Cardiac septum (tissue), 1 donor: ENCODE data around the gene NBPF3. TPM values are rescaled to one million over a fixed set of nuclear protein-coding genes. Genes with fewer than 3 reads are reported as not detected.

Experiments used
- DNase-seq: peaks from one replicate; pipeline ENCODE4 v3.0.0-alpha.2; 2020; ENCODE audit warnings: low spot score
- intact Hi-C: fragments of 100-400 bp; cut with DNase I; formaldehyde crosslinking; loops from one replicate; pipeline ENCODE4 v1.14.0; 2022
- total RNA-seq: library from RNA; stranded (reverse); fragmentation: NEBNext Ultra II Directional; extraction: Animal tissue kit (Norgen Biotek cat#: 25700); gene quantifications from one replicate; pipeline ENCODE4 v1.2.1, GENCODE V29; 2021
- donor health status: DM: no; HTN: no; CAD: no.

The NBPF3 gene
- total RNA-seq, 1 donor from 2014 or later, result 3.0 TPM

DNA sequence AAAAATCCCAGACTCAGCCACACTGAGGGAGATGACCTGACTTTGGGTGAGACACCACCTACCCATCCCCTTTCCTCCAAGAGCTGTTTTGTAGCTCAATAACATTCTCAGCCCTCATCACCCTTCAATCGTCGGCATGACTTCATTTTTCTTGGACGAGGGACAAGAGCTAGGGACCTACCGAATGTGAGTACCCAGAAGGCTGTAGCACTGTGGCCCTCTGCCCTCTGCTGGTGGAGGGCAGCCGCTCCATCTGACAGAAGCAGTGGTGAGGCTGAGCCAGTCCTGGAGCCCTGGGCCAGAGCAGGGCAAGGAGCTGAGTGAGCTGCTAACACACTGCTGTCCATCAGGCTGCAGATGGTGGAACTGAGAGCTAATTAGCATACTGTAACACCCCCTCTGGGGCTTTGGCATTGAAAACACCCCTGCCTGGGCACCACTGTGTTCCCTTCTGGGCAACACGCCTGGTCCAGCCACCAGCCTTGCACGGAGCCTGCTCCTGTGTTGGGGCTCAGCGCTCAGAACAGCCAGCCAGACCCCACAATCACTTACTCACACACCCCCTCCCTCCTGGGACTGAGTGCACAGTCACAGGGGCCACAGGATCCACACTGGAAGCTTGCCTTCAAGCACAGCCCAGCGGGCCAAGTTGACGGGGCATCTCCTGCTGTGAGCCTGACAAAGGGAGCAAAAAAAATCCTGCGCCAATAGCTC lies 51.0 kb downstream of the NBPF3 start:
- no peak for DNase-seq
- intact Hi-C loops, result no loop called here

DNA sequence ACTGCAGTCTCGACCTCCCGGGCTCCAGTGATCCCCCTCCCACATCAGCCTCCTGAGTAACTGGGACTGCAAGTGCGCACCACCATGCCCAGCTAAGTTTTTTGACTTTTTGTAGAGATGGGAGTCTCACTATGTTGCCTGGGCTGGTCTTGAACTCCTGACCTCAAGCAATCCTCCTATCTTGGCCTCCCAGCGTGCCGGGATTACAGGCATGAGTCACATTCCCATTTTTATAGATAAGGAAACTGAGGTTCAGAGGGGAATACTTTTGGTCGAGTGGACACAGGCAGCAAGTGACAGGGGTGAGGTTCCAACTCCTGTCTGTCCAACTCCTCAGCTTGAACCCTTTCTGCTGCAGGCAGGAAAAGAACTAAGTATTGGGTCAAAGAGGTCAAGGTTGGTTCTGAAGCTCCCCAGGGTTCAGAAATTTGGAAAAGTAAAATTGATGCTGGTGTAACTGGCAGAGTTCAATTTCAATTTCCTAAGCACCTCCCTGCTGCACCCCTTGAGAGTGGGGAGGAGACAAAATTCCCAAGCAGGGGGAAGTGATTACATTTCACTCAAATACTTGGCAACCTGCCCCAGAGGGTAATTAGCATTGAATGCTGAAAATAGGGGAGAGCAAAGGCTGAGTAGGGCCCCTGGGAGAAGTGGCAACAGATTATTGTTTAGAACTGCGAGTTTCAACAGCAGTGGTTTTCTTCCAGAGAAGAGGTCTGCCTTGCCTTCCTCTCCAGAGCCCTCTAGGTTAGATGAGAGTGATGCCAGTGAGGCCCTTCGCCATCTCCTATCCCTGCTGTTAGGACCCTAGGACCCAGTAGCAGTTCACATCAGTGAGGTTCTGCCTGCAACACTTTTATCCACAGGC lies 51.8 kb downstream of the NBPF3 start:
- intact Hi-C loops, result no loop called here

DNA sequence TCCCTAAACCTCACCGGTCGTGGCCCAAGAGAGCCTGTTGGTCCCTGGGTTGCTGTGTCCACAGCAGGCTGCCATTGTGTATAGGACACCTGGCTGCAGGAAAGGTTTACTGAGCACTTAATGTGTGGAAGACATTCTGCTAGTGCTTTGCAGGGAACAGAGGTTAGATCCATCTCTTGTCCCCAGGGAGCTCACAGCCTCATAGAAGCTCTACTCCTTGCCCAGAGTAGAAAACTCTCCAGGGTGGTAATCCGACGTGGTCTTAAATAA lies 52.4 kb downstream of the NBPF3 start:
- intact Hi-C loops, result no loop called here
- DNase-seq, result no peak

More for the DNA sequence above, 51.8 kb downstream of the NBPF3 start:
- no peak for DNase-seq

DNA sequence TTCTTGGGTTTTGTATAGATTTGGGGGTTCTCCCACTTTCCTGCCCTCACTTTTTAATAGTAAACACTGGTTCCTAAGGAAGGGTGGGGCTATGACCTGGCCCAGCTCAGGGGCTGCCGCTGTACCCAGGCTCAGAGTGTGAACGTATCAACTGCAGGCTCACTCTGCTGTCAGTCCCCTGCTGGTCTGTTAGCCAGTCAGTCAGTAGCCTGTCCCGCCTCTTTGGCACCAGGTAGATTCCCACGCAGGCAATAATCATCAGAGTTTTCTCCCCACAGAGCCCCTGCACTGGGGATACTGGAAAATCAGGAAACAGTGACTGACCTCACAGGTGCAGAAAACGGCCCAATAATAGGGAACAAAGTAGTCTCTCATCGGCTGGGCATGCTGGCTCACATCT lies 54.3 kb downstream of the NBPF3 start:
- DNase-seq, result peak; percentile 26
- intact Hi-C loops, result no loop called here

DNA sequence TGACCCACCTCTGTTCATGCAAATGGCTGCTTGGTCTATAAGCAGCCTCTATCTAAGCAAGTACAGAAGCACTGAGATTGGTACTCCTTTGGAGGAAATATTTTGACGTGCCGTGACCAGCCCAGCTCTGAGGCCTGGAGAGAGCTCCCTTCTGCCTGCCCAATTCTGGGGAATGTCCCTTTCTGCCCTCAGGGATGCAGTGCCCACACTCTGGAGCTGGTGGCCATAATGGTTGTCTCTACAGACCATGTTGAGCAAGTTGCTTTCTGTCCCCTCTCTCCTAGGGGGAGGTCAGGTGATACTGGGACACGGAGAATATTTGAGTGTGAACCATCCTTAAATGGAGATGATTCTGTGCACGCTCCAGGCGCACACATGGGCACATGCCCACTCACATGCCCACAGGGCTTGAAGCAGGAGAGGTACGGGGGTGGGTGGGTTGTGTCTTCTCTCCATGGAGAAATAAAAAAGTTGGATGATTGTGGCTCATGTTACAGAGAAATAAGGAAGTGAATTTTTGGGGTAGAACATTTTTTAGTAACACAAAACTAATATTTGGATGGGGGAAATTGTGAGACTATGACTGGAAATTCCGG lies 55.4 kb downstream of the NBPF3 start:
- DNase-seq, result peak; percentile 54
- intact Hi-C loops, result no loop called here

DNA sequence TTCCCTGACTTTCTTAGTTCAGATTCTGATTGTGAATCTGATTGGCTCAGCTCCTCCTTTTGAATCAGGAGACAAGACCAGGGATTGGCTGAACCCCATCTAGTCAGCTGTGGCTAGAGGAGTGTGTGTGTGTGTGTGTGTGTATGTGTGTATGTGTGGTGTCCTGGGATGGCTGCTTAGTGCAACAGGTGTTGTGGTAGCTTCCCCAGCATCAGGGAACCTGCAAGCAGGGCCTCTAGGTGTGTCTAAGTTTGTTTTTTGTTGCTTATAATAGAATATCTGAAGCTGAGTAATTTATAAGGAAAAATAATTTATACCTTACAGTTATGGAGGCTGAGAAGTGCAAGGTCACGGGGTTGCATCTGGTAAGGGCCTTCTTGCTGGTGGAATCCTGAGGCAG lies 56.1 kb downstream of the NBPF3 start:
- intact Hi-C loops, result no loop called here

DNA sequence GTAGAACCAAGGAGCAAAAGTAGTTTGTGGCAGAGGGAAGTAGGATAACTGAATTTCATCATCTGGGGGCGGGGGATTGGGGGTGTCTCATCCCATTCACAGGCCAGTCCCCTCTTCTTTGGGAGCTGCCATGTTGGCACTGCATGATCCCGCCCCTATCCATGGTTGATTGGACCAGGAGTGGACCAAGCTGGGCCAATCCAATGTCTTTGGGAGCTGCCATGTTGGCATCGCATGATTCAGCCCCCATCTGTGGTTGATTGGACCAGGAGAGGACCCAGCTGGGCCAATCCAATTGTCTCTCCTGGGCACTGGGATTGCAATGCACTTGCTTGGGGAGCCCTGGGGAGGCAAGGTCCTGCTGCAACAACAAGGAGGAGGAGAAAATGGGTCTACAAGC lies 56.9 kb downstream of the NBPF3 start:
- DNase-seq, result no peak
- intact Hi-C loops, result no loop called here

More for the DNA sequence above, 56.1 kb downstream of the NBPF3 start:
- DNase-seq, result no peak

DNA sequence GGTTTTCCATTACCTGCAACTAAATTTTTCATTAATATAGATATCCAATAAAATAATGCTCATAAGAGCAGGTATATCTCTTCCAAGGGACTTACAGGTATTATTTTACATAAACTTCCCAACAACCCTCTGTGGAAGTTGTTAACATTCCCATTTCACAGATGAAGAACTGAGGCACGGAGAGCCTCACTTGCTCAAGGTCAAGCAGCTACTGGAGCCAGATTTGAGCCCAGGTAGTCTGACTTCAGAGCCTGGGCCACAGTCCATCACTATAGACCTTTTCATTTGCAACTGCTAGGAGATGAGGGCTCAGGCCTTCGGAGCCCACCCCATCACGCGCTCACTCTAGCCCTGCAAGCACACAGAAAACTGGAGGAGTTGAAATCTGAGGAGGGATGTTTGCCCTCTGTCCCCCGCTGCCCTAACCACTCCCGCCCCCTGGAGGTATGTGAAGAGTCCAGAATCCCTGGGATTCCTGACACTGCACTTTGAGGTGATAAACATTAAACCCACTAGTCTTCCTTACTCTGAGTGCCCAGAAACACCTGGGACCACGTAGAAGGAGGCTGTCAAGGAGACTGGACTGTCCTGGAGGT lies 57.6 kb downstream of the NBPF3 start:
- intact Hi-C loops, result no loop called here
- DNase-seq, result peak; percentile 33

DNA sequence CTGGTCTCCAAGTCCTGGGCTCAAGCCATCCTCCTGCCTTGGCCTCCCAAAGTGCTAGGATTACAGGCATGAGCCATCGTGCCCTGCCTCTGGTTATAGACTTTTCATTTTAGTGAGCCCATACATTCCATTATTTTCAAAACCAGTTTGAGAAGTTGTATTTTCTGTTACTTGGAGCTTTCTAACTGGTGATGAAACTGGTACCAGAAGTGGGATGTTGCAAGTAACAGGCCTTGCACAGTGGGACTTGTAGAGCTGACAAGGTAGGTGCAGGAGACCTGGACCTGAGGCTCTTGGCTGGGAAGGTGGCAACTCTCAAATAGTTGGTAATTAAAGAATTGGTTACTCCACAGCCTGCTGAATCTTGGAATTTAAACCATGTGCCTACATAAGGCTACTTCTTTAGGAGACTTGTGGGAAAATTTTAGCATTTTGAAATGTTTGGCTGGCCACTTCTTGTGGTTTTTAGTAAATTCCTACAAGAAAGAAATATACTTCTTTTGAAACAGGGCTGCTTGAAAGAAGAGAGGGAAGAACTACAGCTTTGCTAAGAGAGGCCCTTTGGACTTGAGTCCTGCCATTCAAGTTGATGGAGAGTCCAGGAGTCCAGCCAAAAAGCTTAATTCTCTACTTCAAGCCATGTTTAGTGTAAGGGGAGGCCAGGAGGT lies 59.5 kb downstream of the NBPF3 start:
- intact Hi-C loops, result no loop called here
- peak; percentile 14 for DNase-seq

DNA sequence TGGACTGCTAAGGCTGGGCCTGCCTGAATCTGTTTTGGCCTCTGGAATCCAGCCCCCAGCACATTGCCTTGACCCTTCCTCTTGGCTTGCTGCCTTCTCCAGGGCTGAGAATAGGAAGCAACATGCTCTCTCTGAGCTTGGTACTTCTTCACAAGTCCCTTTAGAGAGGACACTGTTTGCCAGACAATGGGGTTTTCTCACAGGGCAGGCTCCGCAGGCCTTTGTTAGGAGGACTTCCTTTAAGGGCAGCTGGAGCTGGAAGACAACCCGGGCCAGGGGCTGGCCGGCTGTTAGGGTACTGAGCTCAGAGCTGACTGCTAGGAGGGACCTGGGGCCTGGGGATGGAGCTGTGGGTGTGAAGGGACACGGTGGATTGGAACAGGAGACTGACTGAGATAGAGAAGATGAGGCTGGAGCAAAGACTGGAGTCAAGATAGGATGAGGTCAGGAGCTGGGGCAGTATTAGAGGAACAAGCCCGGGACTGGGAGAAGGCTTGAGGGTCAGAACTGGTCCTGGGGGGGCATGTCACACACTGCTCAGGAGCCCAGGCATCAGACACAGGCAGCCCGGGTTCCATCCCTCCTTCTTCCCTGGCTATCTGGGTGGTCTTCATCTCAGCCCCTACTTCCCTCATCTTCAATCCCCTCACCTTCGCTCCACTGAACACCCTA lies 63.9 kb downstream of the NBPF3 start:
- intact Hi-C loops, result no loop called here
- DNase-seq, result peak; percentile 59

DNA sequence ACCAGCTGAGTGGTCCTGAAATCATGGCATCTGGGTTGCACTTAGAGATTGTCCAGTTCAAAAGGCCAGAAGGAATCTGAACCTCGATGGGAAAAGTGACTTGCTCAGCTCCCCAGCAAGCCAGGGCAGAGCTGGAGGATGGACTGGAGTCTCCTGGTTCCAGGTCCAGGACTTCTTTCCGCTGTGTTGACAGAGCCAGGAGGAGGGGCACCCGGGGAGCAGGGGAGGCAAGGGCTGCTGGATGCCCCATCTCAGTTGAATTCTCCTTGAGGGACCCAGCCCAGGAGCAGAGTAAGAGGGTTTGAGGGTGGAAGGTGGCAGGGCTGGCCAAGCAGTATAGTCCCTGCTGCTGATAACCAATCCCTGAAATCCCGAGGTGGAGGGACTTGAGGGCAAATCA lies 66.9 kb downstream of the NBPF3 start:
- DNase-seq, result peak; percentile 44
- intact Hi-C loops, result loop anchor here (5.0 kb wide), 3 partner anchors 80 to 155 kb away; no protein-coding TSS in a partner anchor

DNA sequence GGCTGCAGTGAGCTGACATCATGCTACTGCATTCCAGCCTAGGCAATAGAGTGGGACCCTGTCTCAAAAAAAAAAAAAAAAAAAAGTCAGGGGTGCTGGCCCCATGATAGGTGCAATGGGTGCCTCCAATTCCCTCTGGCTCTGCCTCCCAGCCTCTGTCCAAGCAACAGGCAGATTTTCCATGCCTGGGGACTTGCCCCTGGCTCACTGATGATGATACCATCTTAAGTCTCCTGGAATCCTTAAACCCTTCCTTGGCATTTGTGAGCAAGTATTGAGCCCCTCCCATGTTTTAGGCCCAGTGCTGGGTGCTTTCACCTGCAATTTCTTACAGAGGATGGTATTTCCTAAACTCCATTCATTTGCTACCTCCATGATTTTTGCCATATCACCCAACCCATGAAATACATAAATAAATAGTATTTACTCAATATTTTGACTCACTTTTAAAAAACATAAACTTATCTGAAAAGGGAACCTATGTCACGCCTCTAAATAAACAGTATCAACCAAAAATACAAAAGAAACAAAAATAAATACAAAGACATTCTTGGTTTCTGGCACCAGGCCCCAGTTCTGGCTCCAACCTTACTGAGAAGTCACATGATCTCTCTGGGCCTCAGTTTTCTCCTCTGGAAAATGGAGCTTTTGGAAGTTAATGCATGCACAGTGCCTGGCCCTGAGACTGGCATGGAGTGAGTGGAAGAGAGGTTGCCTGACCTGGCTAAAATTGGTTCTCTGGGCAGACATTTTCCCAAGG lies 67.8 kb downstream of the NBPF3 start:
- DNase-seq, result peak; percentile 27
- intact Hi-C loops, result loop anchor here (5.0 kb wide), 3 partner anchors 80 to 155 kb away; no protein-coding TSS in a partner anchor

DNA sequence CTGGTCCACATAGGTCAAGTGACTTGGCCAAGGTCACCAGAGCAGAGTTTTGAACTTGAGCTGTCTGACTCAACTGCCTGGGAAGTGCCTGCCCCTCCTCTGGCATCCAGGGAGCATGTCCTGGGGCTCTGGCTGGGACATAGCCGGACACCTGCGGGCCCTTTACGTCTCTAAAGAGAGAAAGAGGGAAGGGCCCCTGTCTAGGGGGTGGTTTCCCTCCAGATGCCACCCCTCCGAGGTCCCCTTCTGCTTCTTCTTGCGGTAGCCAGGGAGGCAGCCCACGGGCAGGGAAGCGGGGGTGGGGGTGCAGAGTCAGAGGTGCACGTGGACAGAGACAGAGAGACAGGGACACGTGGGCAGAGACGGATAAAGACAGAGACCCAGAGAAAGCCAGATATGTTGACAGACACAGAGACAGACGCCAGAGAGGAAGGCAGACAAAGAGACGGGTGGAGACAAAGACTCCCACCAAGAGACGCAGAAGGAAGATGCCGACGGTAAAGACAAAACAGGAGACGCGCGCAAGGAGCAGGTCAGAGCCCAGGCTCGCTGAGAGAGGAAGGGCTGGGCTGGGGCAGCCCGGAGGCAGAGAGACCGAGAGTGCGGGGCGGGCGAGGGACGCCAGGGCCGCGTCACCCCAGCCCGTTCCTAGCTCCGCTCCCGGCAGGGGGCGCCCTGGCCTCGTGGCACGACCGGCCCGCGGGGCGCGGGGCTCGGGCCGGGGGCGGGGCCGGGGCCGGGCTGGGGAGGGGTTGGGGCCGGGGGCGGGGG lies 68.8 kb downstream of the NBPF3 start:
- intact Hi-C loops, result loop anchor here (1.0 to 5.0 kb wide), 4 partner anchors 66 to 154 kb away; no protein-coding TSS in a partner anchor
- peak; percentile 93 for DNase-seq

DNA sequence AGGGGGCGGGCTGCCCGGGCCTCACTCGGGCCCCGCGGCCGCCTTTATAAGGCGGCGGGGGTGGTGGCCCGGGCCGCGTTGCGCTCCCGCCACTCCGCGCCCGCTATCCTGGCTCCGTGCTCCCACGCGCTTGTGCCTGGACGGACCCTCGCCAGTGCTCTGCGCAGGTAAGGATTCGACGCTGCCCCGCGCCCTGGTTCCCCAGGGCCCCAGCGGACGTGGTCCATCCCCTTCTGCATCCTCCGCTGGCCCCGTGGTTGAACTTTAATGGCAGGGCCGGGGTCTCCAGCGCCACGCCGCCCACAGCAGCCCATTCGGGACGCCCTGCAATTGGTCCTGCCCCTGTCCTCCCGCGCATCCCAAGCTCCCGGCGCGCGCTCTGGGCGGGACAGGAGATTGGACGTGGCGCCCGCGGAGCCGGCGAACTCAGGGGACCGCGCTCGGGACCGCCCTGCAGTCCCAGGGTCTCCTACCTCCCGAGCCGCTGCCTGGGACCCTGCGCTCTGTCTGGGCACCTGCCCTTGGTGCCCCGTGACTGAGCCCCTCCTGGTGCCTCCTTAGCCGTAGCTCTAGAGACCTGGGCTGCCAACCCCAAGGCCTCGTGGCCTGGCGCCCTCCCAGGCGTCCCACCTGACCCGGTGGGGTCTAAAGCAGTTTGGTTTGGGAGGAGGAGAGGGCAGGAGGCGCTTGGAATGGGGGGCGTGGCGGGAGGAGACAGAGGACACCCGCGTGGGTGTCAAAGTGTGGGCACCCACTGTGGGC lies 69.6 kb downstream of the NBPF3 start, which contains the start of gene ALPL:
TSS of gene ALPL (plus strand) at position 73 of the 762 bp plus-strand sequence. CDS start 44,659 bp downstream, outside the sequence.
- no peak for DNase-seq
- intact Hi-C loops, result loop anchor here (1.0 to 5.0 kb wide), 5 partner anchors 25 to 153 kb away; no protein-coding TSS in a partner anchor

DNA sequence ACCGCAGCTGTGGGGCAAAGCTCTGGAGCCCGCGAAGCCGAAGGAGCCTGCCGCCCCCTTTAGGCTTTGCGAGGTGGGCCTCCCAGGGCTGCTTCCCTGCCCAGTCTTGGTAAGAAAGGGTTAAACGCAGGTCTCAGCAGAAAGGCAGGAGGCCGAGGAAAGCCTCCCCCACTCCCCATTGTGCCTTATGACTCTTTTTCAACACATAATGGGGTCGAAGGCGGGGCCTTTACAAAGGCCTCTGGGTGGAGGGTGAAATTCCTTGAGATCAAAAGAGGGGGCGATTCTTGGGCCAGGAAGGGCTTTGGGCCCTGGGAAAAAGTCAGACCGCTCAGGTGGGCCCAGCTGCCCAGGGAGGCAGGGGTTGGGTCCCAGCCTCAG lies 70.2 kb downstream of the NBPF3 start:
- intact Hi-C loops, result loop anchor here (2.0 kb wide), 1 partner anchor 25 kb away; no protein-coding TSS in a partner anchor
- DNase-seq, result no peak

DNA sequence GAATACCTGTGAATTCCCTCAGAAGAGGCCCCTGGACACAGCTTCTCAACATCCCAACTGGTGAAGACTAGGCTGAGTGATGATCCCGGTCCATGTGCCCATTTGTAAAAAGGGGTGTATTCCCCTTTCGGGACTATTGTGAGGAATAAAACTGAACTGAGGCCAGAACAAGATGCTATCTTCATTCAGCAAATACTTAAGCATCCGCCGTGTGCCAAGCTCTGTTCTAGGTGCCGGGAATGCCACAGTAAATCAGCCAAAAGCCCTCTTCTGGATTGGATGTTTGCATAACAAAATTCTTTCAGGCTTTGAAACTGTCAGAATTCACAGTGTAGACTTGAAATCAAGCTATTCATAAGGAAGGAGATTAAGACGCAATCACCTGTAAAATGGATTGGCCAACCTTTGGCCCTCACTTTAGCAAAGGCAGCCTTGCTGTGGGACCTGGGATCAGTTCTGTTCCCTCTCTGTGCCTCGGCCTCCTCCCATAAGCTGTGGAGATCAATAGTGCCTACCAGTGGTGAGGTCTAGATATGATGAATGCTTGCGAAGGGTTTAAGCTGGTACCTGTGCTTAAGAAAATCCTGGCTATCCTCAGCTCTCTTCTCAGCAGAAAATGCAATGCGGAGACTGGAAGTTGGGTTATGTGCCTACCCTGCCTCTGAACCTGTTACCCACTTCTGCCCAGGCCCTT lies 71.1 kb downstream of the NBPF3 start:
- DNase-seq, result no peak
- intact Hi-C loops, result loop anchor here (2.0 kb wide), 1 partner anchor 24 kb away; no protein-coding TSS in a partner anchor
